Prostate gland (tissue), 2 donors: ENCODE results near the gene GIPC2.

ENCODE experiments used
- POLR2AphosphoS5 ChIP-seq: sonication (generic); formaldehyde crosslinking; IDR thresholded peaks from one replicate; pipeline ENCODE4 v1.6.1; 2017; ENCODE audit warnings: antibody characterized with exemption
- TF ChIP-seq, protein P1 (sequence below), 4 experiments: fragments of 200-600 bp in 2 of 4; fragments of 450-650 bp in 2 of 4; sonication (generic) in 2 of 4; IDR thresholded peaks; 1 replicate in 3 of 4; 2 replicates in 1 of 4; pipeline ENCODE4 v1.5.1; 2016 to 2019; ENCODE audit warnings: antibody characterized with exemption in 4 of 4, mild to moderate bottlenecking in 2 of 4, moderate library complexity in 2 of 4

DNA sequence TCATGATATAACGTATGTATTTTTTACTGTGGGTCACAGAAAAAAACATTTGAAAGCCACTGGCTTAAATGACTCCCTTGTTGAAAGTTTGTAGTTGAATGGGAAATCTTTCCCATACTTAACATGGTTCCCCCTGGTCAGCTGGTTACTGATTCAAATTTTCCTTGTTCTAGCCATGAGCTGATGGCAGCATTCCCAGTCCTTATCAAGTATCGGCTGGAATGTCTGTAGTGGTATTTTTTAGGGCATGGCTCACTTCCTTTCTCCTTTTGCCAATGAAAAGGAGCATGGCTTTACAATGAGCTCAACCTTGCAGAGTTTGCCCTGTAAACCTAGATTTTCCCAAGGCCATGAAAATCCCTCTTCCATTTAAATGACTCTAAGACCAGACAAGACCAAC is 55.7 kb downstream of the GIPC2 start:
- TF ChIP-seq, protein P1, sequence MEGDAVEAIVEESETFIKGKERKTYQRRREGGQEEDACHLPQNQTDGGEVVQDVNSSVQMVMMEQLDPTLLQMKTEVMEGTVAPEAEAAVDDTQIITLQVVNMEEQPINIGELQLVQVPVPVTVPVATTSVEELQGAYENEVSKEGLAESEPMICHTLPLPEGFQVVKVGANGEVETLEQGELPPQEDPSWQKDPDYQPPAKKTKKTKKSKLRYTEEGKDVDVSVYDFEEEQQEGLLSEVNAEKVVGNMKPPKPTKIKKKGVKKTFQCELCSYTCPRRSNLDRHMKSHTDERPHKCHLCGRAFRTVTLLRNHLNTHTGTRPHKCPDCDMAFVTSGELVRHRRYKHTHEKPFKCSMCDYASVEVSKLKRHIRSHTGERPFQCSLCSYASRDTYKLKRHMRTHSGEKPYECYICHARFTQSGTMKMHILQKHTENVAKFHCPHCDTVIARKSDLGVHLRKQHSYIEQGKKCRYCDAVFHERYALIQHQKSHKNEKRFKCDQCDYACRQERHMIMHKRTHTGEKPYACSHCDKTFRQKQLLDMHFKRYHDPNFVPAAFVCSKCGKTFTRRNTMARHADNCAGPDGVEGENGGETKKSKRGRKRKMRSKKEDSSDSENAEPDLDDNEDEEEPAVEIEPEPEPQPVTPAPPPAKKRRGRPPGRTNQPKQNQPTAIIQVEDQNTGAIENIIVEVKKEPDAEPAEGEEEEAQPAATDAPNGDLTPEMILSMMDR (IDR thresholded peaks at IDR 0.05): no peak
- TF ChIP-seq POLR2AphosphoS5: no peak
